ENCODE data around the gene CCNL2. TPM values are rescaled to one million over a fixed set of nuclear protein-coding genes. Genes with fewer than 3 reads are reported as not detected.

CCNL2 gene
- total and polyA plus RNA-seq, 2 experiments from 2014 or later: 115 to 146 TPM

DNA sequence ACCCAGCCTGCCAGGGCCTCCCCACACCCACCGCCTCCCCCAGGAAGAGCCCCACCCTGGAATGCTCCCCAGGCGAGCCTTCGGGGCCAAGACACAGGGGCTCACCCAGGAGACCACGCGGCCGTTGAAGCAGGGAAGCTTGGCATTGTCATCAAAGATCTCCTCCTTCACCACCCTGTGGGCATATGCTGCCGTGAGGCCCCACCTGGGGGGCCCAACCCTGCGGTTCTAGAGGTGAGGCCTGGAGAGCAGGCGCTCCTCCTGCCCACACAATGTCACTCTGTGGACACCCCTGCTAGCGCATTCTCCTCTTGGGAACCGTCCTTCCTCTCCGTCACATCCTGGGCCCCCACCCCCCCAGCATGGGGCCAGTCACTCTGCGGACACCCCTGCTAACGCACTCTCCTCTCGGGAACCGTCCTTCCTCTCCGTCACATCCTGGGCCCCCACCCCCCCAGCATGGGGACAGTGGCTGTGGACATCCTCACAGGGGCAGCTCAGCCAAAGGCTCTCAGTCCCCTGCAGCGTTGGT, 56.5 kb downstream of the CCNL2 start:
- ATAC-seq: no peak
- Mint-ChIP-seq H3K27me3 (ENCODE audit: insufficient read depth, low read depth, poor library complexity) (peaks cover 6% of the 10 kb centered on the region), H3K9me3 (no peaks in the 10 kb centered on the region; the same call in 2 of the 3 replicates)

DNA sequence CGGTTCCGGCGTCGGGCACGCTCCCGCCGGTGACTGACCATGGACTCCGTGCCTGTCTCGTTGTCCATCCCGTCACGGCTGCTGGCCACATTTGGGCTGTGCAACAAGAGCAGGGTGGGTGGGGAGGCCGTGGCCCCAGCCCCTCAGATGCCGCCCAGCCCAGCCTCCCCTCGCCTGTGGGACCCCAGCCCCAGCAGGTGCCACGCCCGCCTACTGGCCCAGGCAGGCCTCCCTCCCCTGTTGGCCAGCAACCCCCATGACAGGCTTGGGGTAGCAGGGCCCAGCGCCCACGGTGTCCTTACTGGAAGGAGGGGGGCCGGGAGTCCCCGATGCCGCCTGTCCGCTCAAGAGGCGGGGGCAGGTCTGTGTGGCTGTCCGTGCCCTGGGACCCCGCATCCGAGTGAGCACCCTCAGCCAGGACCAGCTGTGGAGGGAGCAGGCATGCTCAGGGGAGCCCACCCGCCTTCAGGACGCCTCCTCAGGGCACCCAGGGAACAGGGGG, 57.0 kb downstream of the CCNL2 start:
- Histone ChIP-seq H3K27me3 (ENCODE audit: insufficient read depth) (no peaks in the 10 kb centered on the region), H3F3A (replicated peaks; ENCODE audit: low read depth) (peaks cover 9% of the 10 kb centered on the region), H3K27ac (ENCODE audit: low read depth) (no peak overlapping the region), H3K79me2 (replicated peaks; ENCODE audit: insufficient read depth) (peaks cover 10% of the 10 kb centered on the region), H4K20me1 (replicated peaks; ENCODE audit: insufficient read depth) (peaks cover 3% of the 10 kb centered on the region; the same call in 1 of the 2 replicates), H3K4me2 (no peak overlapping the region), H3K9me2 (ENCODE audit: insufficient read depth) (no peaks in the 10 kb centered on the region), H2AFZ (no peak overlapping the region), H3K36me3 (ENCODE audit: insufficient read depth) (no peaks in the 10 kb centered on the region), H3K4me1 (ENCODE audit: insufficient read depth) (no peaks in the 10 kb centered on the region), H3K4me3 (no peak overlapping the region)
- peaks cover 6% of the 10 kb centered on the region for H3K27me3 Mint-ChIP-seq (ENCODE audit: insufficient read depth, low read depth, poor library complexity)
- no peaks in the 10 kb centered on the region; the same call in 2 of the 3 replicates for H3K9me3 Mint-ChIP-seq
- peaks cover 5% of the 10 kb centered on the region for H3K4me1 Mint-ChIP-seq
- no peak overlapping the region for H3K27ac Mint-ChIP-seq
- peaks cover 18% of the 10 kb centered on the region for H3K36me3 Mint-ChIP-seq (ENCODE audit: low read depth)
- TF ChIP-seq NANOG (IDR thresholded peaks at IDR 0.05; ENCODE audit: borderline replicate concordance) (no peak), JUNB (IDR thresholded peaks at IDR 0.05; ENCODE audit: unreplicated experiment) (no peak), STAT1 (IDR thresholded peaks at IDR 0.05; ENCODE audit: unreplicated experiment) (no peak), ZNF114 (CRISPR knock-in tag; IDR thresholded peaks at IDR 0.05) (no peak)
- TF ChIP-seq, protein P1, sequence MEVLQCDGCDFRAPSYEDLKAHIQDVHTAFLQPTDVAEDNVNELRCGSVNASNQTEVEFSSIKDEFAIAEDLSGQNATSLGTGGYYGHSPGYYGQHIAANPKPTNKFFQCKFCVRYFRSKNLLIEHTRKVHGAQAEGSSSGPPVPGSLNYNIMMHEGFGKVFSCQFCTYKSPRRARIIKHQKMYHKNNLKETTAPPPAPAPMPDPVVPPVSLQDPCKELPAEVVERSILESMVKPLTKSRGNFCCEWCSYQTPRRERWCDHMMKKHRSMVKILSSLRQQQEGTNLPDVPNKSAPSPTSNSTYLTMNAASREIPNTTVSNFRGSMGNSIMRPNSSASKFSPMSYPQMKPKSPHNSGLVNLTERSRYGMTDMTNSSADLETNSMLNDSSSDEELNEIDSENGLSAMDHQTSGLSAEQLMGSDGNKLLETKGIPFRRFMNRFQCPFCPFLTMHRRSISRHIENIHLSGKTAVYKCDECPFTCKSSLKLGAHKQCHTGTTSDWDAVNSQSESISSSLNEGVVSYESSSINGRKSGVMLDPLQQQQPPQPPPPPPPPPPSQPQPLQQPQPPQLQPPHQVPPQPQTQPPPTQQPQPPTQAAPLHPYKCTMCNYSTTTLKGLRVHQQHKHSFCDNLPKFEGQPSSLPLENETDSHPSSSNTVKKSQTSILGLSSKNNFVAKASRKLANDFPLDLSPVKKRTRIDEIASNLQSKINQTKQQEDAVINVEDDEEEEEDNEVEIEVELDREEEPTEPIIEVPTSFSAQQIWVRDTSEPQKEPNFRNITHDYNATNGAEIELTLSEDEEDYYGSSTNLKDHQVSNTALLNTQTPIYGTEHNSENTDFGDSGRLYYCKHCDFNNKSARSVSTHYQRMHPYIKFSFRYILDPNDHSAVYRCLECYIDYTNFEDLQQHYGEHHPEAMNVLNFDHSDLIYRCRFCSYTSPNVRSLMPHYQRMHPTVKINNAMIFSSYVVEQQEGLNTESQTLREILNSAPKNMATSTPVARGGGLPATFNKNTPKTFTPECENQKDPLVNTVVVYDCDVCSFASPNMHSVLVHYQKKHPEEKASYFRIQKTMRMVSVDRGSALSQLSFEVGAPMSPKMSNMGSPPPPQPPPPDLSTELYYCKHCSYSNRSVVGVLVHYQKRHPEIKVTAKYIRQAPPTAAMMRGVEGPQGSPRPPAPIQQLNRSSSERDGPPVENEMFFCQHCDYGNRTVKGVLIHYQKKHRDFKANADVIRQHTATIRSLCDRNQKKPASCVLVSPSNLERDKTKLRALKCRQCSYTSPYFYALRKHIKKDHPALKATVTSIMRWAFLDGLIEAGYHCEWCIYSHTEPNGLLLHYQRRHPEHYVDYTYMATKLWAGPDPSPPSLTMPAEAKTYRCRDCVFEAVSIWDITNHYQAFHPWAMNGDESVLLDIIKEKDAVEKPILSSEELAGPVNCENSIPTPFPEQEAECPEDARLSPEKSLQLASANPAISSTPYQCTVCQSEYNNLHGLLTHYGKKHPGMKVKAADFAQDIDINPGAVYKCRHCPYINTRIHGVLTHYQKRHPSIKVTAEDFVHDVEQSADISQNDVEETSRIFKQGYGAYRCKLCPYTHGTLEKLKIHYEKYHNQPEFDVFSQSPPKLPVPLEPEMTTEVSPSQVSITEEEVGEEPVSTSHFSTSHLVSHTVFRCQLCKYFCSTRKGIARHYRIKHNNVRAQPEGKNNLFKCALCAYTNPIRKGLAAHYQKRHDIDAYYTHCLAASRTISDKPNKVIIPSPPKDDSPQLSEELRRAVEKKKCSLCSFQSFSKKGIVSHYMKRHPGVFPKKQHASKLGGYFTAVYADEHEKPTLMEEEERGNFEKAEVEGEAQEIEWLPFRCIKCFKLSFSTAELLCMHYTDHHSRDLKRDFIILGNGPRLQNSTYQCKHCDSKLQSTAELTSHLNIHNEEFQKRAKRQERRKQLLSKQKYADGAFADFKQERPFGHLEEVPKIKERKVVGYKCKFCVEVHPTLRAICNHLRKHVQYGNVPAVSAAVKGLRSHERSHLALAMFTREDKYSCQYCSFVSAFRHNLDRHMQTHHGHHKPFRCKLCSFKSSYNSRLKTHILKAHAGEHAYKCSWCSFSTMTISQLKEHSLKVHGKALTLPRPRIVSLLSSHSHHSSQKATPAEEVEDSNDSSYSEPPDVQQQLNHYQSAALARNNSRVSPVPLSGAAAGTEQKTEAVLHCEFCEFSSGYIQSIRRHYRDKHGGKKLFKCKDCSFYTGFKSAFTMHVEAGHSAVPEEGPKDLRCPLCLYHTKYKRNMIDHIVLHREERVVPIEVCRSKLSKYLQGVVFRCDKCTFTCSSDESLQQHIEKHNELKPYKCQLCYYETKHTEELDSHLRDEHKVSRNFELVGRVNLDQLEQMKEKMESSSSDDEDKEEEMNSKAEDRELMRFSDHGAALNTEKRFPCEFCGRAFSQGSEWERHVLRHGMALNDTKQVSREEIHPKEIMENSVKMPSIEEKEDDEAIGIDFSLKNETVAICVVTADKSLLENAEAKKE (CRISPR knock-in tag; IDR thresholded peaks at IDR 0.05): no peak
- DNase-seq (ENCODE audit: low spot score) (no peak), ATAC-seq (no peak)
- no peak overlapping the region for H3K4me3 Mint-ChIP-seq

More for the DNA sequence above, 56.5 kb downstream of the CCNL2 start:
- H3K4me1 ChIP-seq (ENCODE audit: insufficient read depth): peaks cover 4% of the 10 kb centered on the region; the same call in 1 of the 2 replicates
- peaks cover 3% of the 10 kb centered on the region for H4K20me1 ChIP-seq (replicated peaks; ENCODE audit: insufficient read depth)
- no peak for DNase-seq (ENCODE audit: low spot score)
- H3K27ac ChIP-seq (ENCODE audit: low read depth): no peak overlapping the region
- H2AFZ ChIP-seq: no peak overlapping the region
- Mint-ChIP-seq H3K4me1 (peaks cover 9% of the 10 kb centered on the region), H3K36me3 (ENCODE audit: low read depth) (peaks cover 18% of the 10 kb centered on the region), H3K4me3 (no peak overlapping the region), H3K27ac (no peak overlapping the region)
- H3K36me3 ChIP-seq (ENCODE audit: insufficient read depth): no peaks in the 10 kb centered on the region
- H3F3A ChIP-seq (replicated peaks; ENCODE audit: low read depth): peaks cover 11% of the 10 kb centered on the region
- H3K79me2 ChIP-seq (replicated peaks; ENCODE audit: insufficient read depth): peaks cover 14% of the 10 kb centered on the region
- H3K4me2 ChIP-seq: no peak overlapping the region
- no peak for TF ChIP-seq ZNF331 (CRISPR knock-in tag; IDR thresholded peaks at IDR 0.05; ENCODE audit: low read depth)
- no peak for TF ChIP-seq NANOG (IDR thresholded peaks at IDR 0.05; ENCODE audit: borderline replicate concordance)
- TF ChIP-seq EZH2phosphoT487 (IDR thresholded peaks at IDR 0.05; ENCODE audit: unreplicated experiment): no peak
- TF ChIP-seq, protein P2, sequence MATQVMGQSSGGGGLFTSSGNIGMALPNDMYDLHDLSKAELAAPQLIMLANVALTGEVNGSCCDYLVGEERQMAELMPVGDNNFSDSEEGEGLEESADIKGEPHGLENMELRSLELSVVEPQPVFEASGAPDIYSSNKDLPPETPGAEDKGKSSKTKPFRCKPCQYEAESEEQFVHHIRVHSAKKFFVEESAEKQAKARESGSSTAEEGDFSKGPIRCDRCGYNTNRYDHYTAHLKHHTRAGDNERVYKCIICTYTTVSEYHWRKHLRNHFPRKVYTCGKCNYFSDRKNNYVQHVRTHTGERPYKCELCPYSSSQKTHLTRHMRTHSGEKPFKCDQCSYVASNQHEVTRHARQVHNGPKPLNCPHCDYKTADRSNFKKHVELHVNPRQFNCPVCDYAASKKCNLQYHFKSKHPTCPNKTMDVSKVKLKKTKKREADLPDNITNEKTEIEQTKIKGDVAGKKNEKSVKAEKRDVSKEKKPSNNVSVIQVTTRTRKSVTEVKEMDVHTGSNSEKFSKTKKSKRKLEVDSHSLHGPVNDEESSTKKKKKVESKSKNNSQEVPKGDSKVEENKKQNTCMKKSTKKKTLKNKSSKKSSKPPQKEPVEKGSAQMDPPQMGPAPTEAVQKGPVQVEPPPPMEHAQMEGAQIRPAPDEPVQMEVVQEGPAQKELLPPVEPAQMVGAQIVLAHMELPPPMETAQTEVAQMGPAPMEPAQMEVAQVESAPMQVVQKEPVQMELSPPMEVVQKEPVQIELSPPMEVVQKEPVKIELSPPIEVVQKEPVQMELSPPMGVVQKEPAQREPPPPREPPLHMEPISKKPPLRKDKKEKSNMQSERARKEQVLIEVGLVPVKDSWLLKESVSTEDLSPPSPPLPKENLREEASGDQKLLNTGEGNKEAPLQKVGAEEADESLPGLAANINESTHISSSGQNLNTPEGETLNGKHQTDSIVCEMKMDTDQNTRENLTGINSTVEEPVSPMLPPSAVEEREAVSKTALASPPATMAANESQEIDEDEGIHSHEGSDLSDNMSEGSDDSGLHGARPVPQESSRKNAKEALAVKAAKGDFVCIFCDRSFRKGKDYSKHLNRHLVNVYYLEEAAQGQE (IDR thresholded peaks at IDR 0.05; ENCODE audit: unreplicated experiment): no peak
- TF ChIP-seq ZNF114 (CRISPR knock-in tag; IDR thresholded peaks at IDR 0.05): no peak
- TF ChIP-seq, protein P3, sequence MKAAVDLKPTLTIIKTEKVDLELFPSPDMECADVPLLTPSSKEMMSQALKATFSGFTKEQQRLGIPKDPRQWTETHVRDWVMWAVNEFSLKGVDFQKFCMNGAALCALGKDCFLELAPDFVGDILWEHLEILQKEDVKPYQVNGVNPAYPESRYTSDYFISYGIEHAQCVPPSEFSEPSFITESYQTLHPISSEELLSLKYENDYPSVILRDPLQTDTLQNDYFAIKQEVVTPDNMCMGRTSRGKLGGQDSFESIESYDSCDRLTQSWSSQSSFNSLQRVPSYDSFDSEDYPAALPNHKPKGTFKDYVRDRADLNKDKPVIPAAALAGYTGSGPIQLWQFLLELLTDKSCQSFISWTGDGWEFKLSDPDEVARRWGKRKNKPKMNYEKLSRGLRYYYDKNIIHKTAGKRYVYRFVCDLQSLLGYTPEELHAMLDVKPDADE (IDR thresholded peaks at IDR 0.05): no peak
- no peaks in the 10 kb centered on the region for H3K9me2 ChIP-seq (ENCODE audit: insufficient read depth)
- no peaks in the 10 kb centered on the region for H3K27me3 ChIP-seq (ENCODE audit: insufficient read depth)
- H3K4me3 ChIP-seq: no peak overlapping the region
